HG03342 (cell line): Measurements from ENCODE around the gene RIN1.
"Not testable (repeated sequence)": the region's sequence is repeated elsewhere in the genome, so short reads cannot be mapped to it uniquely, and the experiment has no call there.

Experiments
- ATAC-seq: cut with Tn5 transposase; IDR thresholded peaks from one replicate; pipeline ENCODE4 v1.9.1; 2021; ENCODE audit warnings: mild to moderate bottlenecking, moderate library complexity; ENCODE audit not compliant: unreplicated experiment

Gene RIN1, protein sequence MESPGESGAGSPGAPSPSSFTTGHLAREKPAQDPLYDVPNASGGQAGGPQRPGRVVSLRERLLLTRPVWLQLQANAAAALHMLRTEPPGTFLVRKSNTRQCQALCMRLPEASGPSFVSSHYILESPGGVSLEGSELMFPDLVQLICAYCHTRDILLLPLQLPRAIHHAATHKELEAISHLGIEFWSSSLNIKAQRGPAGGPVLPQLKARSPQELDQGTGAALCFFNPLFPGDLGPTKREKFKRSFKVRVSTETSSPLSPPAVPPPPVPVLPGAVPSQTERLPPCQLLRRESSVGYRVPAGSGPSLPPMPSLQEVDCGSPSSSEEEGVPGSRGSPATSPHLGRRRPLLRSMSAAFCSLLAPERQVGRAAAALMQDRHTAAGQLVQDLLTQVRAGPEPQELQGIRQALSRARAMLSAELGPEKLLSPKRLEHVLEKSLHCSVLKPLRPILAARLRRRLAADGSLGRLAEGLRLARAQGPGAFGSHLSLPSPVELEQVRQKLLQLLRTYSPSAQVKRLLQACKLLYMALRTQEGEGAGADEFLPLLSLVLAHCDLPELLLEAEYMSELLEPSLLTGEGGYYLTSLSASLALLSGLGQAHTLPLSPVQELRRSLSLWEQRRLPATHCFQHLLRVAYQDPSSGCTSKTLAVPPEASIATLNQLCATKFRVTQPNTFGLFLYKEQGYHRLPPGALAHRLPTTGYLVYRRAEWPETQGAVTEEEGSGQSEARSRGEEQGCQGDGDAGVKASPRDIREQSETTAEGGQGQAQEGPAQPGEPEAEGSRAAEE

GRCh38 chr11:66336234-66337102, at the start of gene RIN1:
RIN1 (minus strand) TSS chr11:66336434; CDS start chr11:66336402, 32 bp downstream.
- peak; percentile 60 for ATAC-seq

DNA sequence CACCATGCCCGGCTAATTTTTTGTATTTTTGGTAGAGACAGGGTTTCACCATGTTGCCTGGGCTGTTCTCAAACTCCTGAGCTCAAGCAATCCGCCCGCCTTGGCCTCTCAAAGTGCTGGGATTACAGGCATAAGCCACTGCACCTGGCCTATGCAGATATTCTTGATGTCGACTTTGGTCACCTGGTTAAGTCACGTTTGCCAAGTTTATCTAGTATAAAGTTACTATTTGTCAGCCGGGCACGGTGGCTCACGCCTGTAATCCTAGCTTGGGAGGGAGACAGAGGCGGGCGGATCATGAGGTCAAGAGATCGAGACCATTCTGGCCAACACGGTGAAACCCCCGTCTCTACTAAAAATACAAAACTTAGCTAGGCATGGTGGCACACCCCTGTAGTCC, 48.1 kb upstream of the RIN1 start:
- ATAC-seq = not testable (repeated sequence)

DNA sequence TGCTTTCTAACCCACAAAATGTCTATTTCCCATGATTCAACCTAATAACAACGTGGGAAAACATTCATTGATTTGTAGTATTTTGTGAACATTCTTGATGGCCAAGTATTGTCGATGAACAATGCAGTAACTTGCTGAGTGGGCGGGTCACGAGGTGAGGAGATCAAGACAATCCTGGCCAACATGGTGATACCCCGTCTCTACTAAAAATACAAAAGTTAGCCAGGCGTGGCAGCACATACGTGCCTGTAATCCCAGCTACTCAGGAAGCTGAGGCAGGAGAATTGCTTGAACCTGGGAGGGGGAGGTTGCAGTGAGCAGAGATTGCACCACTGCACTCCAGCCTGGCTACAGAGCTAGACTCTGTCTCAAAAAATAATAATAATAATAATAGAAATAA, 44.0 kb upstream of the RIN1 start:
- not testable (repeated sequence) for ATAC-seq

DNA sequence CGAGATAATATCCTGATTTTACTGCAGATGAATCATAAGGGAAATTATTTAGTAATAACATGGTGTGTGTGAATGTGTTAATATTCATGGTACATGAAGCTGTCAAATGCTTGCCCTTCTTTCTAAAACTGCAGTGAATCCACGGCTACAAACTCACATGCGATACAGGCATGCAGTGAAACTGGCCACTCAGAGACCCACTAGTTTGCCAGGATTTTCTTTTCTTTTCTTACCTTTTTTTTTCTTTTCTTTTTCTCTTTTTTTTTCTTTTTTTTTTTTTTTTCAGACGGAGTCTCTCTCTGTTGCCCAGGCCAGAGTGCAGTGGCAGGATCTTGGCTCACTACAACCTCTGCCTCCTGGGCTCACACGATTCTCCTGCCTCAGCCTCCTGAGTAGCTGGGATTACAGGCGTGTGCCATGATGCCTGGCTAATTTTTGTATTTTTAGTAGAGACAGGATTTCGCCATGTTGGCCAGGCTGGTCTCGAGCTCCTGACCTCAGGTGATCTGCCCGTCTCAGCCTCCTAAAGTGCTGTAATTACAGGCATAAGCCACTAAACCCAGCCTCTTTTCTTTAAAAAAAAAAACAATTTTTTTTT, 37.6 kb upstream of the RIN1 start:
- not testable (repeated sequence) for ATAC-seq

DNA sequence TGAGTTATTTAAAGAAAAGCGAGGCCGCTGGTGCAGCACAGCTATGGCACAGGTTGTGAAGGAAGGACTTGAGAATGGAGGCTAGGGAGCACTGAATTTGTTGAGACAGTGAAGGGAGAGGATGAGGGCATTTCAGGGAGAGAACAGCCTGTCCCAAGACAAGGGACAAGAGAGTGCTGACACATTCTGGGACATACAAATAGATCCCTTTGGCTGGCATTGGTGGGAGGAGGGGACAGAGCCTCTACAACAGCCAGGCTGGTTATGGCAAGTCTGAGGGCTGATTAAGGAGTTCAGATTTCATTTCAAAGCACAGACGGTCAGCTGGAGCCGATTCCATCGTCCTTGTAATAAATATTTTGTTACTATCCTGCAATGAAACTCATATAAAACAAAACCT, 37.0 kb upstream of the RIN1 start:
- no peak for ATAC-seq

DNA sequence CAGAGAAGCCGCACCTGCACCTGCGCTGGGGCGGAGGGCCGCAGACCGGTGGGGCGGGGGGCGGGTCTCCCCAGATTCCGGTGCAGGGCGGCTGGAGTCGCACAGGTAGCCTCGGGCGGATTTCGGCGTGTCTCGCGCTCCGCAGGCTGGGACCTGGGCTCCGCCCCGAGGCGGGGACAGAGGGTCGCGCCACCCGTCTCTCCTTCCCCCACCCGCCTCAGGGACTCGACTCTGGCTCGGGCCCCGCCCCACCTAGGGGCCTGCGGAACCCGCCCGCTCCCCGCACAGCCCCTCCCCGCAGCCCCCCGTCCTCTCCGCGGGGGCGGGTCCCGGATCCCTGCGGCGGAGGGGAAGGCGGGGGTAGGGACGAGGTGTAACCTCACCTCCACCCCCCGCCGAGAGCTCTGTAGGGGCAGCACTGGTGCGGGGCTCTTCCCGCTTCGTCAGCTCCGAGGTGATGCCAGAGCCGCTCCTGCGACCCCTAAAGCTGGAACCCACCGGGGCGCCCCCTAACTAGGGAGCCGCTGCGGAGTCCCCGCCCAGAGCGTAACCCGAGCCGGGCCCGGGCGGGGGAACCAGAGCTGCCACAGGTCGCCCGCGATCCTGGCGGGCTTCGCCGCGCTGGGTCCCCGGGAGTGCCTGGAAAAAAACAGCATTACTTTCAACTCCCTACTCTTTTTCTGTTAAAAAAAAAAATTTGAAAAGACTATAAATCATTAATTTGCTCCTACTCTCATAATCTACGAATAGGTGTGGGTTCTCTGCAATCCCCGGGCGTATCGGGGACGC, 35.6 kb upstream of the RIN1 start, which contains the start of gene SLC29A2:
Gene SLC29A2 (minus strand): TSS at position 134 of the 789 bp plus-strand sequence. CDS start 169 bp downstream, outside the sequence.
- ATAC-seq = peak; percentile 70

GRCh38 chr11:66369073-66369894, 33.0 kb upstream of the RIN1 start:
- ATAC-seq = no peak

DNA sequence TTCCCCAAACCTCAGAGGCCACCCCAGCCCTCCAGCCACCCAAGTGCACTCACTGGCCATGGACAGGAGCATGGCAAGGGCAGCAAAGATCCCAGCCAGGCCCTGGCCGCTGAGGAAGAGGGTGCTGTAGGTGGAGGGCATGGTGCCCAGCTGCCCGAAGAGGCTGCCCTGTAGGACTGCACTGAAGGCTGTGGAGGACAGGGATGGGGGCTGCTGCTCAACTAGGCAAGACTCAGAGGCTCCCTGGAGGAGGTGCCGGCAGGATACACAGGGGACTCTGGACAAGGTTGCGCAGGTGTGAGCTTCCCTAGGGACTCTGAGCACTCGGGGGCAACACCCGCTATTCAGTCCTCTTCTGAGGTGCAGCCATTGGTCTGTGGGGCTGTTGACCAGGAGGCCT, 32.2 kb upstream of the RIN1 start:
- no peak for ATAC-seq

DNA sequence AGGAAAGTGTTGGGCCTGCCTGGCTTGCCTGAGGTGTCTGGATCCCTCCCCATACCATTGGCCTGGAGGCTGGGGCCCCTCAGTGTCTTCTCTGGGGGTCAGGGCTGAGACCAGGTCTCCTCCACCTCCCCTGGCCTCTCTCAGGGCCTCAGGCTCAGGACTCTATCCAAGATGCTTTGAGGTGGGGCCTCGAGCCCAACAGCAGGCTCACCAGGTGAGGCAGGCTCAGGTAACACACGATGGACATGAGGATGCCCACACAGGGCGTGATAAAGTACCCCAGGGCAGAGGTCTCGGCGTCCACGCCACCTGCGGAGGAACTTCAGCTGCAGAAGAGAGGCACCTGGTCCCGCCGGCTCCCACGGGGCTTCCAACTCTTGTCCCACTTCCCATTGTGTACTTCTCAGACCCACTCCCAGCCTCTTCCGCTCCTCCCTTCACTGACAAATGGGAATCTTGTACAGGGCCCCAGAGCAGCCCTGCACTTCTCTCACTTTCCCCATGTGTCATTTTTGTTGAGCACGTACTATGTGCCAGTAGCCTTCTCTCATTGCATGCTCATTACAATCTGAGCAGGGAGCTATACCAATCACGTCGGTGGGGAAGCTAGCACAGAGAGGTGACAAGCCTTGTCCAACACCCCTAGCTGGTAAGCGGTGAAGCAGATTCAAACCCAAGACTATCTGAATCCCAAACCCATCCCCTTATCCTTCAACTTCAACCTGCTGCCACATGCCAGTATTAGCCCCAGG, 31.5 kb upstream of the RIN1 start:
- ATAC-seq = no peak

GRCh38 chr11:66366844-66367477, 30.7 kb upstream of the RIN1 start:
- no peak for ATAC-seq

GRCh38 chr11:66365711-66366619, 29.7 kb upstream of the RIN1 start:
- ATAC-seq = no peak

DNA sequence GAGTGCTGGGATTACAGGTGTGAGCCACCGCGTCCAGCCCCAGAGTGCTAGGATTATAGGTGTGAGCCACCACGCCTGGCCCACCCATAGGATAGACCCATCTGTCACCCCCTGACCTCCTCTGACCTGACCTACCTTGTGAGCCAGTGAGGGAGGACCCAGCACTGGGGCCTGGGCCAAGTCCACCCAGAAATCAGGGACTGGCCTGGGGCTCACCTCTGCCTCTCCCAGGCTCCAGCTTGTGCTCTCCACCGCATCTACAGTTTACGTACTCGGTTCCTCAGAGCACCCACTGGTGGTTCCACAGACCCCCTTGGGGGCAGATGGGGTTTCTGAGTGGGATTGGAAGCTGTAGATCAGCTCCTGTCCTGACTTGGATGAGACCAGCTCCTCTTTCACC, 28.9 kb upstream of the RIN1 start:
- no peak for ATAC-seq

GRCh38 chr11:66363805-66364535, 27.7 kb upstream of the RIN1 start:
- ATAC-seq = no peak

- ATAC-seq = no peak
Measured at GRCh38 chr11:66363187-66363601, 27.0 kb upstream of the RIN1 start.

DNA sequence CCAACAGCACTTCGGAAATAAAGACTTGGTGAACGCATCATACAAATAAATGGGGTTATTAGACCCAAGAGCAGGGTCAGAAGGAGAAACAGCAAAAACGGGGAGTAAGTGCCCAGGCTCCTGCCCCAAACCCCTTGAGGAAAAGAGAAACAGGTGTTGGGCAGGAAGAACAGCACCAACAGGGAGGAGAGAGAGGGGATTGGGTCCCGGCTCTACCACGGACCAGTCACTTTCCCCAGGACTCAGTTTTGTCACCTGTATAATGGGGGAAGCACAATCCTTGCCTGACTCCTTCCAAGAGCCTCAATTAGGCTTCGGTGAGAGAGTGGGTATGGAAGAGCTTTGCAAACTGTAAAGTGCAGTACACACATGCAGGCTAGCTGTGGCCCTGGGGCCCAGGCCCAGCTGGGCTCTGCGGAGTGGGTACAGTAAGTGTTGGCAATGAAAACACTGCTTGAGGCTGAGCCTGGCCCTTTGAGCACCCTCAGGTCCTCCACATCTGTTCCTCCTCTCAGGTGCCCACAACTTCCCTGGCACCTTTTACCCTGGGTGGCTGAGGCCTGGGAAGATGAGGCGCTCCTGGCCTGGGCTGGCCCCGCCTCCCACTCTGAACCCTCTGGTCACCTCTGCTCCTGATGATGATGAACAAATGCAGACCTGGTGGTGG, 26.4 kb upstream of the RIN1 start:
- no peak for ATAC-seq
